Mononuclear cell (primary cell): Measurements from ENCODE around the gene OR2T34. TPM values are rescaled to one million over a fixed set of nuclear protein-coding genes. Genes with fewer than 3 reads are reported as not detected.
"Not testable (repeated sequence)": the region's sequence is repeated elsewhere in the genome, so short reads cannot be mapped to it uniquely, and the experiment has no call there.

Source experiments
- H3K27me3 ChIP-seq: 2 replicates; pipeline ENCODE4 v1.6.0; 2011; ENCODE audit warnings: low read length, control low read depth; ENCODE audit not compliant: insufficient read depth
- H3K4me1 ChIP-seq: 2 replicates; pipeline ENCODE4 v1.5.1; 2011; ENCODE audit warnings: mild to moderate bottlenecking, low read length, control low read depth; ENCODE audit not compliant: insufficient read depth
- H3K4me3 ChIP-seq: 2 replicates; pipeline ENCODE4 v1.5.1; 2011; ENCODE audit warnings: mild to moderate bottlenecking, low read length, moderate library complexity
- H3K9me3 ChIP-seq: 2 replicates; pipeline ENCODE4 v1.5.1; 2011; ENCODE audit warnings: low read depth, mild to moderate bottlenecking, control low read depth, low read length
- total RNA-seq: library from RNA; depleted of rRNA; stranded (reverse); fragments of >200 nt; gene quantifications from one replicate; pipeline ENCODE4 v1.2.3, GENCODE V29; 2012

The OR2T34 gene
- total RNA-seq, result not detected

DNA sequence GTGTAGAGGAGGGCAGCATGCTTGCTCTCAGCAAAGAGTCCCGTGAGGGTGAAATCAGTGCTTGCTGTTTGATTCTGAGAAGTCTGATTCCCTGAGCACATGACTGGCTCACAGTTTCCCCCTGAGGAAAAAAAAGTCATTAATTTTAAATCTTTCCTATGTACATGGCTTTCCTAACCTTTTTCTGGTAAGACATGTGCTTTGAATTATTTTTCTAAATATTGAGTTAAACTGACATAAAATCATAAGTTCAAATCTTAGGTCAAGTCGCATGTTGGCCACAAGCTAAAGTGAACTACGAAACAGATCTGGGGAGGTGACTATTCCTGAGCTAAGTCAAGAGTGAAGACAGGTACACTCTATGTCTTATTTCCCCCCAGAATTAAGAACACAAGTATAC lies at the start of gene OR2T34:
Gene OR2T34 (minus strand): TSS at position 101 of the 400 bp plus-strand sequence. CDS start 0 bp downstream, at position 101.
- H3K4me3 ChIP-seq, H3K4me1 ChIP-seq, H3K9me3 ChIP-seq, H3K27me3 ChIP-seq: not testable (repeated sequence)

- H3K4me3 ChIP-seq, result no peak overlapping the region
- no peaks in the 10 kb centered on the region for H3K27me3 ChIP-seq
- H3K9me3 ChIP-seq, result no peaks in the 10 kb centered on the region
- H3K4me1 ChIP-seq, result no peaks in the 10 kb centered on the region
Observed at GRCh38 chr1:248622570-248623001, 48.0 kb upstream of the OR2T34 start.

- no peaks in the 10 kb centered on the region for H3K27me3 ChIP-seq
- no peaks in the 10 kb centered on the region for H3K9me3 ChIP-seq
- H3K4me3 ChIP-seq, result no peak overlapping the region
- no peaks in the 10 kb centered on the region for H3K4me1 ChIP-seq
Observed at GRCh38 chr1:248621770-248622169, 47.2 kb upstream of the OR2T34 start.

- no peak overlapping the region for H3K4me3 ChIP-seq
- H3K4me1 ChIP-seq, result no peaks in the 10 kb centered on the region
- H3K9me3 ChIP-seq, result no peaks in the 10 kb centered on the region
- H3K27me3 ChIP-seq, result no peaks in the 10 kb centered on the region
Observed at GRCh38 chr1:248618878-248619277, 44.3 kb upstream of the OR2T34 start.

DNA sequence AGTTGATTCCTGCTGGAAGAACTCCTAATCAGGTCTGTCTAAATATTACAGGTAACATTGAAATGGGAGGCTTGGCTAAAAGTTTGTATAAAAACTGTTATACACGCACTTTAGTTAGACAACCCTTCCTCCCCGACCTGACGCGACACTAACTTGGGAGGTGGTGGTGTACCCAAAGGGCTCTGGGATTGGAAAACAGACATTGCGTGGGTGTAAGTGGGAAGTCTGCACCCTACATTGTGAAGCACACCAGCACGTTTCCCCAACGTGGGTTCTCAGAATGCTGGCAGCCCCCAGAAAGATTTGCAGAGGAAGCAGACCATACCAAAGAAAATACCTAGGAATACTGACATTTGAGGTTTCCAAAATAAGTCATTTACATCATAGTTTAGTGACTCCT lies 43.6 kb upstream of the OR2T34 start:
- H3K4me3 ChIP-seq, result no peak overlapping the region
- no peaks in the 10 kb centered on the region for H3K27me3 ChIP-seq
- no peaks in the 10 kb centered on the region for H3K4me1 ChIP-seq
- H3K9me3 ChIP-seq, result no peaks in the 10 kb centered on the region

DNA sequence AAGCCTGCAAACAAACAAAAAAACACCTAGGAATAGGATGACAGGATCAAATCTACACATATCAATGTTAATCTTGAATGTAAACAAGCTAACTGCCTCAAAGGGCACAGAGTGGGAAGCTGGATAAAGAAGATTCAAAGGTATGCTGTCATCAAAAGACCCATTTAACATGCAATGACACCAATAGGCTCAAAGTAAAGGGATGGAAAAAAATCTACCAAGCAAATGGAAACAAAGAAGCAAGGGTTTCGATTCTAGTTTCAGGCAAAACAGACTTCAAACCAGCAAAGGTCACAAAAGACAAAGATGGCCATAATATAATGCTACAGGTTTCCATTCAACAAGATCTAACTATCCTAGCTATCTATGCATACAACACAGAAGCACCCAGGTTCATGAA lies 39.2 kb upstream of the OR2T34 start:
- Histone ChIP-seq H3K4me3 (no peak overlapping the region), H3K27me3 (no peaks in the 10 kb centered on the region), H3K4me1 (no peaks in the 10 kb centered on the region), H3K9me3 (no peaks in the 10 kb centered on the region)

DNA sequence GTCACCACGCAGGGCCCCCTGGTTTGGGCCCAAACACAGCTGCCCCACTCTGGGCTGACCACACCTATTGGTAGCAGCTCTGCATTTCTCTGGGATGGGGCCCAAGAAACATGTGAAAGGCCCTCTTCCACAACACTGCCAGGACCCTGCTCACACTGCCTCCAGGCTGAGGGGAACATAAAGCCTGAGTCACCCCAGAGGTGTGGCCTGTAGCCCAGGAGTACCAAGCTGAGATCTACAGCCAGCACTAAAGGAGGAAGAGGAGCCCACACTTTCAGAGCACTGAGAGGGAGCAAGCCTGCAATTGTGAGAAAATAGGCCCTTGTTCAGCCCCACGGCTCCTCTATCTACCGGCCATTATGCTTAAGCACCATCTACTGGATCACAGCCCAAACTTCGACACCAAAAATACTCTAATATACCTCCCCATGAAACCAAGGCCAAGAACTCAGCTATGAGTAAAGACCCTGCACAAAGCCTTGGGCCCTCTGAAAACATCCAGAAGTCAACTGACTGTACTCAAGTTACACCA lies 37.4 kb upstream of the OR2T34 start:
- no peaks in the 10 kb centered on the region for H3K27me3 ChIP-seq
- H3K9me3 ChIP-seq, result no peaks in the 10 kb centered on the region
- no peaks in the 10 kb centered on the region for H3K4me1 ChIP-seq

DNA sequence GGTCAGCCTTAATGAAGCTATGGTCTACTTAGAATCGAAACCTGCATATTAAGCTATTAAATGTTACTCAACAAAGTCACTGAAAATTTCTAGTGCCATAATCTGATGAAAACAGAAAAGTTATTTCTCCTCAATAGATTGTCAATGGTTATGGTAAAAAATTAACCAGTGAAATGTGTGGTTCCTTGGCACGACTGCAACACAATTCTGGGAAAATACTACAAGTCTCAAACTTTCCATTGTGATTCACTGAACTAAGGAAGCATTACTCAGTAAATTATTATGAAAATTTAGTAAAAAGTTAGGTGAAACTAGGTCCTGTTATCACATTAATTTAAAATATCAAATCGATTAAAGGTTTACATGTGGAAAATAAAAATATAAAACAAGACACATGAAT lies 35.7 kb upstream of the OR2T34 start:
- Histone ChIP-seq H3K4me3 (no peak overlapping the region), H3K9me3 (no peaks in the 10 kb centered on the region), H3K4me1 (no peaks in the 10 kb centered on the region), H3K27me3 (no peaks in the 10 kb centered on the region)

More for the DNA sequence above, 37.4 kb upstream of the OR2T34 start:
- no peak overlapping the region for H3K4me3 ChIP-seq

DNA sequence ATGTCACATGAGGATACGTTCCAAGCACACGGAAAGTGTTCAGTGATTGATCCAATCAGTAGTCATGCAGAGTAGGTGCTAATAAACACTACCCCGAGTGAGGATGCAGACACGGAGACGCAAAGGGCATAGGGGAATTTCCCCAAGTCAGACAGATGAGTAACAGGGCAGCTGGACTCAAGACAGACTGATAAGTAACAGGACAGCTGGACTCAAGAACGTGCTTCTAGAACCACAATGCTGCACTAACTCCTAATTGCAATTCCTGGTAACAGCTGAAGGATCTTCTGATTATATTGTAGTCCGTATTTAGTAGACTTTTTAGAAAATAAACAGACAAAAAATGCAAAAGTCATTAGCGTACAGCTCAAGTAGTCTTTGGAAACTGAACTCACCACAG lies 24.8 kb upstream of the OR2T34 start:
- Histone ChIP-seq H3K4me1 (no peaks in the 10 kb centered on the region), H3K9me3 (no peaks in the 10 kb centered on the region), H3K4me3 (no peak overlapping the region), H3K27me3 (no peaks in the 10 kb centered on the region)

DNA sequence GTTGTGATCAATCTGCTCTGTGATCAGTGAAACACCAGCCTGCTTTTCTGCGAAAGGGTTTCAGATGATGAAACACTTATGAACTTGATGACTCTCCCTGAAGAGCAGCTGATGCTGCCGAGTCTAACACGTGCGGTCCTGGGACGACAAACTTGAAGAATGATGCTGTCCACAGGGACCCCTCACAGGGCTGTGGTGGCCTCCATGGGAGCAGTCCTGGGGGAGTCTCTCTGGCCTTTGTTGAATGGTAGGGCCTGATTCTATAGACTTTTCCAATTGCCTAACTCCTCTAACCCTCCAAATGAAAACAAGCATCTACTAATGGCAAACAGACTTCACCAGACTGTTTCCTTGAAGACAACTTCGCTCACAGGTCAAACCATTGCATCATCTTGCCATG lies 23.0 kb upstream of the OR2T34 start, which contains the start of gene OR2T10:
Gene OR2T10 (minus strand): TSS at position 112 of the 400 bp plus-strand sequence. CDS start 3,932 bp downstream, outside the sequence.
- Histone ChIP-seq H3K9me3 (no peaks in the 10 kb centered on the region), H3K4me1 (no peaks in the 10 kb centered on the region), H3K4me3 (no peak within 1 kb of the TSS), H3K27me3 (no peaks in the 10 kb centered on the region)

DNA sequence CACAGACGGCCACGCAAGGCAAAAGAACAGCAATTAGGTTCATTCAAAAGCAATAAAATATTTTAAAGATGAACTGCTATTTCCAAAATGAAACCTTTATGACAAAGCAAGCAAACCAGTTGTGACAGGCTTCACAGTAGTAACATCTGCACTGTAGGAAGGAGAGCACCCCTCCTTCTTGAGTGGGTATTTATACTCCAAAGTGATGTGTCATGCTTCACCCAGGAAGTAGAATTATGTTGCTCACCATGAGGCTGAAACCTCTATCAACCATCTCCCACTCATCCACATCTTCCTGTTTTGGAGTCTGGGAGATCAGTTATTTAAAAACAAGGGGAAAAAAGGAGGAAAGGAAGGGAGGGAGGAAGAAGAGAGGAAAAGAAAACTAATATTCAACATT lies 22.1 kb upstream of the OR2T34 start:
- no peaks in the 10 kb centered on the region for H3K9me3 ChIP-seq
- no peaks in the 10 kb centered on the region for H3K4me1 ChIP-seq

DNA sequence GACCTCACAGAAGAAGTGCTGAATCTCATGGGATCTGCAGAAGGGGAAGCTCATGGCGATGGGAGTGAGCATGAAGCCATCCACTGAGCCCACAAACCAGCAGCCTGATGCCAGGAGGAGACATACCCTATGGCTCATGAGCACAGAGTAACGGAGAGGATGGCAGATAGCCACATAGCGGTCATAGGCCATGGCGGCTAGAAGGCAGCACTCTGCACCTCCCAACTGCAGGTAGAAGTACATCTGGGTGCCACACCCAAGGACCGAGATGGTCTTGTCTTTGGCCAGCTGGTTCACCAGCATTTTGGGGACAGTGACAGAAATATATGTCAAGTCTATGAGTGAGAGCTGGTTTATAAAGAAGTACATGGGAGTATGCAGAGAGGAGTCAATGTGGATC lies 18.7 kb upstream of the OR2T34 start:
- Histone ChIP-seq H3K27me3 (no peaks in the 10 kb centered on the region), H3K9me3 (no peaks in the 10 kb centered on the region), H3K4me3 (no peak overlapping the region), H3K4me1 (no peaks in the 10 kb centered on the region)

More for the DNA sequence above, 22.1 kb upstream of the OR2T34 start:
- no peaks in the 10 kb centered on the region for H3K27me3 ChIP-seq
- H3K4me3 ChIP-seq, result no peak overlapping the region

- H3K27me3 ChIP-seq, result no peaks in the 10 kb centered on the region
- H3K9me3 ChIP-seq, result no peaks in the 10 kb centered on the region
- no peaks in the 10 kb centered on the region for H3K4me1 ChIP-seq
- no peak overlapping the region for H3K4me3 ChIP-seq
Observed at GRCh38 chr1:248592655-248593054, 18.1 kb upstream of the OR2T34 start.

DNA sequence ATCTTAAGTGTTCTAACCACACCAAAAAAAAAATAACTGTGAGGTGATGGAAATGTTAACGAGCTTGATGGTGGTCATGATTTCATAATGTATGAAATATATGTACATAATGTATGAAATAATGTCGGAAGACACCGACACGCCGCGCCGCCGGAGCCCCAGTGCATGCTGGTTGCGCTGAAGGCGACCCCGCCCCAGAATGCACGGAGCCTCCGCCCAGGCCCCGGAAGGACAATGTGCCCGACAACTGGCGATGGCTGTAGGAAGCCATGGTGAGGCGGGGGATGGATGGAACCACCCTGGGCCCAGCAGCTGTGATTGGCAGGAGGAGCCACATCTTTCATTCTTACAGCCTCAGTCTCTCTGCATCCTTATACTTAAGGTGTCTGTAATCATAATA lies 15.5 kb upstream of the OR2T34 start:
- Histone ChIP-seq H3K27me3 (no peaks in the 10 kb centered on the region), H3K4me3 (no peak overlapping the region), H3K9me3 (no peaks in the 10 kb centered on the region), H3K4me1 (no peaks in the 10 kb centered on the region)

GRCh38 chr1:248589334-248589733 lies 14.8 kb upstream of the OR2T34 start:
- no peaks in the 10 kb centered on the region for H3K27me3 ChIP-seq
- no peak overlapping the region for H3K4me3 ChIP-seq
- no peaks in the 10 kb centered on the region for H3K4me1 ChIP-seq
- H3K9me3 ChIP-seq, result no peaks in the 10 kb centered on the region

DNA sequence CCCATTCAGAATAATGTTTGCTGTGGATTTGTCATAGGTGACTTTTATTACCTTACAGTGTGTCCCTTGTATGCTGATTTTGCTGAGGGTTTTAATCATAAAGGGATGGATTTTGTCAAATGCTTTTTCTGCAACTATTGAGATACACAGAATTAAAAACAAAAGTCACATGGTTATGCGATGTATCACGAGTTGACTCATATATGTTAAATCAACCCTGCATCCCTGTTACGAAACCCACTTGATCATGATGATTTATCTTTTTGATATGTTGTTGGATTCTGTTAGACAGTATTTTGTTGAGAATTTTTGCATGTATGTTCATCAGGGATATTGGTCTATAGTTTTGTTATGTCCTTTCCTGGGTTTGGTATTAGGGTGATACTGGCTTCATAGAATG lies 10.7 kb upstream of the OR2T34 start:
- H3K9me3 ChIP-seq, result no peaks in the 10 kb centered on the region

More for the DNA sequence above, 10.7 kb upstream of the OR2T34 start:
- H3K4me3 ChIP-seq, result no peak overlapping the region
- H3K4me1 ChIP-seq, result no peaks in the 10 kb centered on the region
- H3K27me3 ChIP-seq, result no peaks in the 10 kb centered on the region
